Mesothelial cell of epicardium (in vitro differentiated cells): ENCODE data around the gene CALML3. TPM values are rescaled to one million over a fixed set of nuclear protein-coding genes. Genes with fewer than 3 reads are reported as not detected.

ENCODE experiments used
- DNase-seq, 2 experiments: peaks; one replicate each; pipeline ENCODE4 v3.0.0; 2021; ENCODE audit warnings: low spot score in 2 of 2; ENCODE audit not compliant: unreplicated experiment in 2 of 2
- H3K27ac Mint-ChIP-seq: 2 replicates; pipeline ENCODE4 v1.8.0; 2021; ENCODE audit warnings: mixed read lengths
- H3K27me3 Mint-ChIP-seq: 2 replicates; pipeline ENCODE4 v1.8.0; 2021; ENCODE audit warnings: low read depth, mixed read lengths
- H3K36me3 Mint-ChIP-seq: 2 replicates; pipeline ENCODE4 v1.8.0; 2021; ENCODE audit warnings: mixed read lengths
- H3K4me1 Mint-ChIP-seq: 2 replicates; pipeline ENCODE4 v1.8.0; 2021; ENCODE audit warnings: mixed read lengths
- H3K4me3 Mint-ChIP-seq: 2 replicates; pipeline ENCODE4 v1.8.0; 2021; ENCODE audit warnings: mild to moderate bottlenecking, moderate library complexity, mixed read lengths
- H3K9me3 Mint-ChIP-seq: 2 replicates; pipeline ENCODE4 v1.8.0; 2021; ENCODE audit warnings: mixed read lengths
- total RNA-seq: library from RNA; stranded (reverse); gene quantifications from 3 replicates; pipeline ENCODE4 v1.2.1, GENCODE V29; 2021
- TF ChIP-seq, protein P1 (sequence below): fragments of 200-600 bp; sonication (generic); IDR thresholded peaks from one replicate; pipeline ENCODE4 v1.5.0; 2021; ENCODE audit warnings: antibody characterized with exemption; ENCODE audit not compliant: unreplicated experiment

Gene CALML3
- total RNA-seq, 1 donor from 2014 or later, result 0.07 TPM

DNA sequence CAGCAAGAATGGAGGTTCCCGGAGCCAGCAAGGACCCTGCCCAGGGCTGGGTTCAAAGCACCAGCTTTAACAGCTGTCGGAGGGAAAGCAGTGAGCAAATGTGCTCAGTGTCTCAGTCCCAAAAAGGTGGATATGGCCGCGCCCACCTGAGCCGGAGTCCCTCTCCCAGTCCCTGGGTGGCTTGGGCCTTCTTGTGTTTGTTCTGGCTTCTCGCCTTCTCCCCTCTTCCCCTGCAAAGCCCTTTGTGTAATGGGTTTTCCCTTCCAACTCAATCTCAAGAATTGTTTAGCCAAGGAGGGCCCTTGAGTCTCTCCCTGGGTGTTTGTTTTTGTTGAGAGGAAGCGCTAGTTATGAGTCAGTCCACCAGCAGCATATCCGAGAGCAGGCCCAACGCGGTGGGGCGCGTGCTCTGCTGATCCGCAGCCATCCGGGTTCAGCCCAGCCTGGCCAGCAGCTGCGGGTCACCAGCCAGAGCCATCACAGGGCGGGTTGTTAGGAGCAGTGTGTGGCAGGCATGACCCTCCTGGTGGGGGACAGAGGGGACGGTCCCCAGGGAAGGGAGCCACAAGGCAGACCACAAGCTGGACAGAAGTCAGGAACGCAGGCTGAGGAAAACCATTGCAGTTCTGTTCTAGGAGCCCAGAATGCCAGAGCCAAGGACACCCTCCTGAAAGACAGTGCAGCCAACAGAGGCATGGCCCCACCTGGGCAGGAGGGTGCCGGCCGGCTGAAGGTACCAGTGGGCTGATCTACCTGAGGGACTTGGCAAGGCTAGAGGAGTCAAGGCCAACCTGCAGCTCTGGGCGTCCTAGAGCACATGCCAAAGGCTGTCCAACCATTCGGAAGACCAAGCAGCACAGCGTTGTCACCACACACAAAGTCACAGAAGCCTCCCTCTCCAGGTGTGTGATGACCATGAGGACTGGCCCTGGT is 21.3 kb downstream of the CALML3 start:
- no peaks in the 10 kb centered on the region for H3K27me3 Mint-ChIP-seq
- DNase-seq, result peak in 1 of 2 experiments; percentile 10
- TF ChIP-seq, protein P1, sequence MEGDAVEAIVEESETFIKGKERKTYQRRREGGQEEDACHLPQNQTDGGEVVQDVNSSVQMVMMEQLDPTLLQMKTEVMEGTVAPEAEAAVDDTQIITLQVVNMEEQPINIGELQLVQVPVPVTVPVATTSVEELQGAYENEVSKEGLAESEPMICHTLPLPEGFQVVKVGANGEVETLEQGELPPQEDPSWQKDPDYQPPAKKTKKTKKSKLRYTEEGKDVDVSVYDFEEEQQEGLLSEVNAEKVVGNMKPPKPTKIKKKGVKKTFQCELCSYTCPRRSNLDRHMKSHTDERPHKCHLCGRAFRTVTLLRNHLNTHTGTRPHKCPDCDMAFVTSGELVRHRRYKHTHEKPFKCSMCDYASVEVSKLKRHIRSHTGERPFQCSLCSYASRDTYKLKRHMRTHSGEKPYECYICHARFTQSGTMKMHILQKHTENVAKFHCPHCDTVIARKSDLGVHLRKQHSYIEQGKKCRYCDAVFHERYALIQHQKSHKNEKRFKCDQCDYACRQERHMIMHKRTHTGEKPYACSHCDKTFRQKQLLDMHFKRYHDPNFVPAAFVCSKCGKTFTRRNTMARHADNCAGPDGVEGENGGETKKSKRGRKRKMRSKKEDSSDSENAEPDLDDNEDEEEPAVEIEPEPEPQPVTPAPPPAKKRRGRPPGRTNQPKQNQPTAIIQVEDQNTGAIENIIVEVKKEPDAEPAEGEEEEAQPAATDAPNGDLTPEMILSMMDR, result no peak
- H3K36me3 Mint-ChIP-seq, result peaks cover 6% of the 10 kb centered on the region
- no peak overlapping the region for H3K4me3 Mint-ChIP-seq
- peaks cover 17% of the 10 kb centered on the region for H3K9me3 Mint-ChIP-seq
- H3K4me1 Mint-ChIP-seq, result peaks cover 14% of the 10 kb centered on the region
- peak overlapping the region; percentile 47 for H3K27ac Mint-ChIP-seq

DNA sequence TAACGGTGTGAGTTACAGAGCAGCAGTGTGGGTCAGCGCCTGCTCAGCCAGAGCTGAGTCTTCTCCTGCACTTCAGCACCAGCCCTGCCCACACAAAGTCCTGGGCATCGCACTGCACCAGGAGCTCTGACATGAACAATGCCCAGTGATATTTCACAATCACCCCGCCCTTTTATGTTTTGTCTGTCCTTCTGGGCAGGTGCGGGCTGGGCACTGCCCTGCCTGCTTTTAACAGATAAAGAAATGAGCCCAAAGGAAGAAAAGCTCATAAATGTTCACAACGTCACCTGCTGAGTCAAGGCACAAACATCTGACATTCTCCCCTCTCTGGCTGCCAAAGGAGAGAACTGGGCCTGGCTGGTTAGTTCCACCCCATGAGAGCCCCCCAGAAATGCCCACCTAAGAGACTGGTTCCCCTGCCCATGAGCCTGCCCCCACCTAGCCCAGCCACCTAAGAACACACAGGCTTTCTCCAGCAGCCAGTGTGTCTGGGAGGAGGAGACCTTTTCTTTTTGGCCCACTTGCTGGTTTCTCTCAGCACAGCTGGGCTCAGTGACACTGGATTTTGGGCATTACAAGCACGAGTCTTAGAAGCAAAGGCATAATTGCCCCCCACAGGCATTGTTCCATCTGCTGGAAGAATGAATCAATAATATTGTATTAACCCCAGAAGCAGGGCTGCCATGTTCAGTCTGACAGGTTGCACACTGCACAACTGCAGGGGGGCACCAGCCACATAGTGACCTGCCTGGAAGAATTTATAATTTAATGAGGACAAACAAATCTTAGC is 22.3 kb downstream of the CALML3 start:
- TF ChIP-seq, protein P1, result no peak
- Mint-ChIP-seq H3K4me1 (peaks cover 23% of the 10 kb centered on the region), H3K27me3 (no peaks in the 10 kb centered on the region), H3K27ac (no peak overlapping the region), H3K9me3 (peaks cover 14% of the 10 kb centered on the region), H3K4me3 (no peak overlapping the region), H3K36me3 (peaks cover 4% of the 10 kb centered on the region)
- peak in 1 of 2 experiments; percentile 2 for DNase-seq

DNA sequence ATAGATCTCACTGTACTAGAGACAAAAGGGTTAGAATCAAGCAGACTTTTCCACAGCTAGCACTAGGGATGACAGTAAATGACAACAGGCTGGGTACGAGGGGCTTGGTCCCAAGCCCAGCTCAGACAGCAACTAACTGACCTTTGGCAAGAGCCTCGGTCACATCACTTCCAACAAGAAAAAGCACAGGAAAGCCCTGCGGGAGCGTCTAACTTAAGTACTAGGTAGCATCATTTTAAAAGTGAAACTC is 22.8 kb downstream of the CALML3 start:
- H3K4me1 Mint-ChIP-seq, result peaks cover 28% of the 10 kb centered on the region

DNA sequence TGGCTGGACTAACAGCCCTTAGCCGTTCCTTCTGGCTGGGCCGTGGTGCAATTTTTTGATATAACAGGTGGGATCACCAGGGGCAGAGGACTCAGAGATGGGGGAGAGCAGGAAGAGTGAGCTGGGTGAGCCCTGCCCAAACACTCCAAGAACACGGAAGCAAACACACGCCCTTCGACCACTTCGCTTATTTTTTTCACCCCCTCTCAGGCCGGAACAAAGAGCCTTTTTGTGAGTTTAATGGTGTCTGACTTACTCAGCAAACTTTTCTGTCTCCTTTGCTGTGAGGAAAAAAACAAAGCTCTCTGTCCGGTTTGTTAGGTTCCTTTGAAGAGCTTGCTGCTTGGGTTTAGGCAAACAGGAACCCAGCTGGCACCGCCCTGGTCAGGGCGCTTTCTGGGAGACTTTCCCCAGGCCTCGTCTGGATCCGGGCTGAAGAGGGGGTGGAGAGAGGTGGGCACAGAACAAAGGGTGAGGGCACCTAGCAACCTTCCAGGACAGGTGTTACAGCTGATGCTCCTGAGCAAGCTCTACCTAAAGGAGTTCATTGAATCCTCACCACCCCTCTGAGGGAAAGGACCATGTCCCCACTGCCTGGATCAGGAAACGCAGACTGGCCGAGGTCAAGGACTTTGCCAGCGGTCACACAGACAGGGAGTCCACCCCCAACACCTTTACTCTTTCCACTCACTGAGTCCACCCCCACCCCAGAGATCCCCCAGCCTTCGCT is 23.3 kb downstream of the CALML3 start:
- Mint-ChIP-seq H3K36me3 (peaks cover 3% of the 10 kb centered on the region), H3K27me3 (no peaks in the 10 kb centered on the region), H3K4me1 (peaks cover 33% of the 10 kb centered on the region), H3K27ac (no peak overlapping the region), H3K9me3 (peaks cover 7% of the 10 kb centered on the region), H3K4me3 (no peak overlapping the region)
- TF ChIP-seq, protein P1, result no peak
- peak in 1 of 2 experiments; percentile 14 for DNase-seq

More for the DNA sequence above, 22.8 kb downstream of the CALML3 start:
- Mint-ChIP-seq H3K9me3 (peaks cover 11% of the 10 kb centered on the region), H3K36me3 (peaks cover 3% of the 10 kb centered on the region), H3K27me3 (no peaks in the 10 kb centered on the region), H3K27ac (no peak overlapping the region), H3K4me3 (no peak overlapping the region)
- TF ChIP-seq, protein P1, result no peak
- no peak for DNase-seq

DNA sequence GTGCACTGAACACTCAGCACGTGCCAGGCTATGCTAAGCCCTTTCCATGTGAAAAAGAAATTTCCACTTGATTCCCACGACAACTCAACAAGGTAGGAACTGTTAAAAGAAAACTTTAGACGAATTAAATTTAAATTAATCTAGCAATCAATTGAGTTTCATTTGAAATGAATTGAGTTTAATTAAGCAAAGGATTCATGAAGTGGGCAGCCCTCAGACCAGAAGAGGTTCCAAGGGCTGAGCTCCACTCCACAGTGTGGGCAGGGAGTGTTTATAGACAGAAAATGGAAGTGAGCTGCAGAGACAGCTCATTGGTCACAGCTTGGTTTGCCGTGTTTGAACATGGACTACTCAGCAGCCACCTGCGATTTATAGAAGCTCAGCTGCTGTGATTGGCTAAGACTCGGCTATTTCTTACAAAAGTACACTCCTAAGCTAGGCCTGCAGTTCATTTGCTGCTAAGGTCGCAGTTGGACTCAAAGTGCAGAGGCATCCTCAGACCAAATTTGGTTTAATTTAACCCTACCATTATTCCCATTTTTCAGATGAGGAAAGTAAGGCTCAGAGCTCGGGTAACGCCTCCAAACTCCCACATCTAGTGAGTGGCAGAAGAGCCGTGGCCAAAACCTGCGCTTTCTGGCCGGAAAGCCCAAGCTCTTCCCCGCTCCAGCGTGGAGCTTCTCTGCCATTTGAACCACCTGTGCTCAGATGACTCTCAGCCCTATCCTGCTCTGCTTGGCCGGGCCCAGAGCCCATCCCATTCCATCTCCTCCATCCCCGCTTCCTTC is 24.9 kb downstream of the CALML3 start:
- no peak overlapping the region for H3K27ac Mint-ChIP-seq
- DNase-seq, result peak in 1 of 2 experiments; percentile 3
- H3K9me3 Mint-ChIP-seq, result no peaks in the 10 kb centered on the region
- H3K36me3 Mint-ChIP-seq, result no peaks in the 10 kb centered on the region
- TF ChIP-seq, protein P1, result no peak
- H3K4me1 Mint-ChIP-seq, result peaks cover 43% of the 10 kb centered on the region
- H3K27me3 Mint-ChIP-seq, result no peaks in the 10 kb centered on the region
- H3K4me3 Mint-ChIP-seq, result no peak overlapping the region
